Activated B cell treated with CpG ODN at 0.5 μM for 24 hours (primary cell): ENCODE data around the gene ZBTB38. TPM values are rescaled to one million over a fixed set of nuclear protein-coding genes. Genes with fewer than 3 reads are reported as not detected.

Source experiments
- ATAC-seq: fragments of 200-7000 bp; cut with Tn5 transposase; one replicate; pipeline ENCODE4 v1.10.0; 2021; ENCODE audit warnings: low read depth, mild to moderate bottlenecking, moderate library complexity
- CTCF ChIA-PET: fragments of 350-600 bp; sonication (Branson Sonifier 250); formaldehyde crosslinking; loops from one replicate; lab custom pipeline; 2021; ENCODE audit warnings: antibody characterized with exemption; lab: Charles Lee
- POLR2A ChIA-PET: fragments of 350-600 bp; sonication (Branson Sonifier 250); formaldehyde crosslinking; loops from one replicate; lab custom pipeline; 2021; ENCODE audit warnings: antibody characterized with exemption; lab: Charles Lee
- DNase-seq: peaks from one replicate; pipeline ENCODE4 v3.0.0; 2022
- H3K27ac Mint-ChIP-seq: one replicate; pipeline ENCODE4 v1.8.0; 2020; ENCODE audit warnings: mixed read lengths
- H3K27me3 Mint-ChIP-seq: one replicate; pipeline ENCODE4 v1.8.0; 2021; ENCODE audit warnings: mixed read lengths
- H3K36me3 Mint-ChIP-seq: one replicate; pipeline ENCODE4 v1.8.0; 2021; ENCODE audit warnings: low read depth, mixed read lengths
- H3K4me1 Mint-ChIP-seq: one replicate; pipeline ENCODE4 v1.8.0; 2021; ENCODE audit warnings: mixed read lengths
- H3K4me3 Mint-ChIP-seq: one replicate; pipeline ENCODE4 v1.8.0; 2020; ENCODE audit warnings: mild to moderate bottlenecking, mixed read lengths
- H3K9me3 Mint-ChIP-seq: one replicate; pipeline ENCODE4 v1.8.0; 2020; ENCODE audit warnings: mixed read lengths
- intact Hi-C: fragments of 100-400 bp; cut with micrococcal nuclease; formaldehyde crosslinking; loops from one replicate; pipeline ENCODE4 v1.15.1; 2024
- total RNA-seq: library from RNA; stranded (reverse); gene quantifications from 2 replicates; pipeline ENCODE4 v1.2.3, GENCODE V29; 2022
- TF ChIP-seq, protein P1 (sequence below): fragments of 200-600 bp; IDR thresholded peaks from one replicate; pipeline ENCODE4 v1.8.0; 2022; ENCODE audit warnings: antibody characterized with exemption, mild to moderate bottlenecking

Gene ZBTB38
- total RNA-seq, 1 donor from 2014 or later: 45.2 TPM

DNA sequence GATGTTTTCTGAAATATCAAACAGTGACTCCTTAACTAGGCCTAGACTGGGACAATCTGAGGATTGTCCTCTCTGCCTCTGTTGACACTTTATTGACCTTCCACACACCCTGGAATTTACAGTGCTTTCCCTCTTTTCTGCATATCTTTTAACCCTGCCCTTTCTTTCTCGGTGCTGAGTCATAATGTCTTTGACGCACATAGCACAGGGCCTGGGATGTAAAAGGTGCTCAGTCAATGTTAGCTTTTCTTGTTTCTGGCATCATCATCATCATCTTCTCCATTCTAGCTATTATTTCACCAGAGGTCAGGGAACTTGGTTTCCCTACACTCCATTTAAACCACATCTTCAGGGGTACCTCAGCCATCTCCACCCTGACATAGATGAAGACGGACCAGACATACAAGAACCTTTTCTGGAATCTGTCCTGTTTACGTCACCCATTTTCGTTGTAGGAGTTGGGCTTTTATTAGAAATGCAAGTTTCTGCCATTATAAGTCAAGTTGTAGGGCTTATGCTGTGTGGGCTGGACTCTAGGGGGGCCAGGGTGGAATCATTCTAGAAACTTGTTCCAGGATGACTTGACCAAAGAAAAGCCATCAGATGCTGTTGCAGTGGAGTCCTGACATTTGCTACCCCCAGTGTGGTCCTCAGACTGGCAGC, 46.6 kb downstream of the ZBTB38 start:
- ATAC-seq: no peak
- Mint-ChIP-seq H3K4me1 (peaks cover 35% of the 10 kb centered on the region), H3K36me3 (peaks cover 60% of the 10 kb centered on the region), H3K27ac (peak overlapping the region; percentile 25), H3K27me3 (no peaks in the 10 kb centered on the region), H3K9me3 (peaks cover 4% of the 10 kb centered on the region), H3K4me3 (no peak overlapping the region)
- intact Hi-C loops: no loop called here
- ChIA-PET CTCF (no interaction called here), POLR2A (no interaction called here)
- no peak for DNase-seq
- TF ChIP-seq, protein P1, sequence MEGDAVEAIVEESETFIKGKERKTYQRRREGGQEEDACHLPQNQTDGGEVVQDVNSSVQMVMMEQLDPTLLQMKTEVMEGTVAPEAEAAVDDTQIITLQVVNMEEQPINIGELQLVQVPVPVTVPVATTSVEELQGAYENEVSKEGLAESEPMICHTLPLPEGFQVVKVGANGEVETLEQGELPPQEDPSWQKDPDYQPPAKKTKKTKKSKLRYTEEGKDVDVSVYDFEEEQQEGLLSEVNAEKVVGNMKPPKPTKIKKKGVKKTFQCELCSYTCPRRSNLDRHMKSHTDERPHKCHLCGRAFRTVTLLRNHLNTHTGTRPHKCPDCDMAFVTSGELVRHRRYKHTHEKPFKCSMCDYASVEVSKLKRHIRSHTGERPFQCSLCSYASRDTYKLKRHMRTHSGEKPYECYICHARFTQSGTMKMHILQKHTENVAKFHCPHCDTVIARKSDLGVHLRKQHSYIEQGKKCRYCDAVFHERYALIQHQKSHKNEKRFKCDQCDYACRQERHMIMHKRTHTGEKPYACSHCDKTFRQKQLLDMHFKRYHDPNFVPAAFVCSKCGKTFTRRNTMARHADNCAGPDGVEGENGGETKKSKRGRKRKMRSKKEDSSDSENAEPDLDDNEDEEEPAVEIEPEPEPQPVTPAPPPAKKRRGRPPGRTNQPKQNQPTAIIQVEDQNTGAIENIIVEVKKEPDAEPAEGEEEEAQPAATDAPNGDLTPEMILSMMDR: no peak

DNA sequence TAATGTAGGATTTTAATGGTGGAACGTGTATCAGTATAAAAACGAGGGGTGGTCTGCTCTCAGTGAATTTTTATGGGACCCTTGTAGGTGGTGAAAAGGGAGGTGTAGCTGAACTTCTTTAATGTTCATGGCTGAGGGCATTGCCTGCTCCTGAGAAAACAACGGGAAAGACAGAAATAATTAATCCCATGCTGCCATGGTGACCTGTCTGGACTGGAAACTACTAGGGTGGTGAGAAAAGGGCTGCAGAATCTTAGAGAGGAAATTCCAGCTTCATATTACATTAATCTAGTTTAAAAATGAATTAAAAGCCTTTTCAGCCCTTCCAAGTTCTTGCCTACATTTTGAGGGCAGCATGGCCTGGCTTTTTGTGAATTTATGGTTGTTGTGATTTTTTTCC, 47.6 kb downstream of the ZBTB38 start:
- no peaks in the 10 kb centered on the region for H3K27me3 Mint-ChIP-seq

More for the DNA sequence above, 47.6 kb downstream of the ZBTB38 start:
- ATAC-seq: no peak
- TF ChIP-seq, protein P1: no peak
- Mint-ChIP-seq H3K9me3 (peaks cover 4% of the 10 kb centered on the region), H3K27ac (no peak overlapping the region), H3K36me3 (peaks cover 62% of the 10 kb centered on the region), H3K4me3 (no peak overlapping the region), H3K4me1 (peaks cover 30% of the 10 kb centered on the region)
- DNase-seq: no peak
- CTCF ChIA-PET: no interaction called here
- POLR2A ChIA-PET: no interaction called here
- intact Hi-C loops: no loop called here

Other genes starting within 250 kb of the ZBTB38 start
- 2.3 and 2.7 TPM in 2 replicates for gene PXYLP1, start 136.7 kb upstream of the ZBTB38 start, total RNA-seq
- gene RASA2, start 118.5 kb downstream of the ZBTB38 start, total RNA-seq: 31.1 and 42.3 TPM in 2 replicates